Measurements from ENCODE around the gene LMNB1. TPM values are rescaled to one million over a fixed set of nuclear protein-coding genes. Genes with fewer than 3 reads are reported as not detected.
A peak's percentile ranks its signal among the peaks of the same experiment; 100 is the strongest.

LMNB1 gene
- total and polyA plus RNA-seq, 2 of the 13 experiments (the other 11 are each of a cell fraction or from before 2014, with no cell fraction given): 12.5 to 159 TPM

DNA sequence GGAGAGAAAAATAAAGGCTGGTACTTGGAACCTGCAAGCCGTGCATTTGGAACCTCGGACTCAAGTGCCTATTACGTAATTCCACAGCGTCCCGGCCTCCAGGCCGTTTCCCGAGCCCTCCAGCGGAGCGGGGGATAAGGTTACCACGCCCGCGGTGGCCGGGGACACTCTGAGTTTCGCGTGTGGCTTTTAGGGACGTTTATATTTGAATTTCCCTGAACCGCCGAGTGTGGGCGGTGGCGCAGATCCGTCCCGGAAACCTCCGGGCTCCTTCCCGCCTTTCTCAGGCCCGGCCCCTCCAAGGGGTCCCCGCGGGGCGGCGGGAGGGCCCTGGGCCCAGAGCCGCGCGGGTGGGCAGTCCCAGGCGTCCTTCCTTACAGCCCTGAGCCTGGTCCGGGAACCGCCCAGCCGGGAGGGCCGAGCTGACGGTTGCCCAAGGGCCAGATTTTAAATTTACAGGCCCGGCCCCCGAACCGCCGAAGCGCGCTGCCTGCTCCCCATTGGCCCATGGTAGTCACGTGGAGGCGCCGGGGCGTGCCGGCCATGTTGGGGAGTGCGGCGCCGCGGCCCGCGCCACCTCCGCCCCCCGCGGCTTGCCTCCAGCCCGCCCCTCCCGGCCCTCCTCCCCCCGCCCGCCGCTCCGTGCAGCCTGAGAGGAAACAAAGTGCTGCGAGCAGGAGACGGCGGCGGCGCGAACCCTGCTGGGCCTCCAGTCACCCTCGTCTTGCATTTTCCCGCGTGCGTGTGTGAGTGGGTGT, at the start of gene LMNB1 (continued):
- TF ChIP-seq, protein P1, sequence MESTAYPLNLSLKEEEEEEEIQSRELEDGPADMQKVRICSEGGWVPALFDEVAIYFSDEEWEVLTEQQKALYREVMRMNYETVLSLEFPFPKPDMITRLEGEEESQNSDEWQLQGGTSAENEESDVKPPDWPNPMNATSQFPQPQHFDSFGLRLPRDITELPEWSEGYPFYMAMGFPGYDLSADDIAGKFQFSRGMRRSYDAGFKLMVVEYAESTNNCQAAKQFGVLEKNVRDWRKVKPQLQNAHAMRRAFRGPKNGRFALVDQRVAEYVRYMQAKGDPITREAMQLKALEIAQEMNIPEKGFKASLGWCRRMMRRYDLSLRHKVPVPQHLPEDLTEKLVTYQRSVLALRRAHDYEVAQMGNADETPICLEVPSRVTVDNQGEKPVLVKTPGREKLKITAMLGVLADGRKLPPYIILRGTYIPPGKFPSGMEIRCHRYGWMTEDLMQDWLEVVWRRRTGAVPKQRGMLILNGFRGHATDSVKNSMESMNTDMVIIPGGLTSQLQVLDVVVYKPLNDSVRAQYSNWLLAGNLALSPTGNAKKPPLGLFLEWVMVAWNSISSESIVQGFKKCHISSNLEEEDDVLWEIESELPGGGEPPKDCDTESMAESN (CRISPR knock-in tag; conservative IDR thresholded peaks at IDR 0.05): peak; percentile 70
- TF ChIP-seq JUN (CRISPR knock-in tag; IDR thresholded peaks at IDR 0.05) (no peak), ZNF556 (CRISPR knock-in tag; IDR thresholded peaks at IDR 0.05; ENCODE audit: borderline replicate concordance) (no peak), TGIF2 (CRISPR knock-in tag; IDR thresholded peaks at IDR 0.05) (peak; percentile 46; the same call in 1 of the 2 replicates), ZNF367 (CRISPR knock-in tag; IDR thresholded peaks at IDR 0.05; ENCODE audit: borderline replicate concordance) (no peak), ZNF251 (CRISPR knock-in tag; IDR thresholded peaks at IDR 0.05) (no peak), ZFP62 (CRISPR knock-in tag; IDR thresholded peaks at IDR 0.05) (no peak), MXD4 (CRISPR knock-in tag; IDR thresholded peaks at IDR 0.05) (no peak), POLR2G (IDR thresholded peaks at IDR 0.05; ENCODE audit: low read depth, low read length) (peak; percentile 84), NCOR1 (IDR thresholded peaks at IDR 0.05; ENCODE audit: borderline replicate concordance, low read length) (peak; percentile 66)
- TF ChIP-seq, protein P2, sequence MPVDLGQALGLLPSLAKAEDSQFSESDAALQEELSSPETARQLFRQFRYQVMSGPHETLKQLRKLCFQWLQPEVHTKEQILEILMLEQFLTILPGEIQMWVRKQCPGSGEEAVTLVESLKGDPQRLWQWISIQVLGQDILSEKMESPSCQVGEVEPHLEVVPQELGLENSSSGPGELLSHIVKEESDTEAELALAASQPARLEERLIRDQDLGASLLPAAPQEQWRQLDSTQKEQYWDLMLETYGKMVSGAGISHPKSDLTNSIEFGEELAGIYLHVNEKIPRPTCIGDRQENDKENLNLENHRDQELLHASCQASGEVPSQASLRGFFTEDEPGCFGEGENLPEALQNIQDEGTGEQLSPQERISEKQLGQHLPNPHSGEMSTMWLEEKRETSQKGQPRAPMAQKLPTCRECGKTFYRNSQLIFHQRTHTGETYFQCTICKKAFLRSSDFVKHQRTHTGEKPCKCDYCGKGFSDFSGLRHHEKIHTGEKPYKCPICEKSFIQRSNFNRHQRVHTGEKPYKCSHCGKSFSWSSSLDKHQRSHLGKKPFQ (CRISPR knock-in tag; IDR thresholded peaks at IDR 0.05; ENCODE audit: insufficient replicate concordance): peak; percentile 39
- TF ChIP-seq, protein P3, sequence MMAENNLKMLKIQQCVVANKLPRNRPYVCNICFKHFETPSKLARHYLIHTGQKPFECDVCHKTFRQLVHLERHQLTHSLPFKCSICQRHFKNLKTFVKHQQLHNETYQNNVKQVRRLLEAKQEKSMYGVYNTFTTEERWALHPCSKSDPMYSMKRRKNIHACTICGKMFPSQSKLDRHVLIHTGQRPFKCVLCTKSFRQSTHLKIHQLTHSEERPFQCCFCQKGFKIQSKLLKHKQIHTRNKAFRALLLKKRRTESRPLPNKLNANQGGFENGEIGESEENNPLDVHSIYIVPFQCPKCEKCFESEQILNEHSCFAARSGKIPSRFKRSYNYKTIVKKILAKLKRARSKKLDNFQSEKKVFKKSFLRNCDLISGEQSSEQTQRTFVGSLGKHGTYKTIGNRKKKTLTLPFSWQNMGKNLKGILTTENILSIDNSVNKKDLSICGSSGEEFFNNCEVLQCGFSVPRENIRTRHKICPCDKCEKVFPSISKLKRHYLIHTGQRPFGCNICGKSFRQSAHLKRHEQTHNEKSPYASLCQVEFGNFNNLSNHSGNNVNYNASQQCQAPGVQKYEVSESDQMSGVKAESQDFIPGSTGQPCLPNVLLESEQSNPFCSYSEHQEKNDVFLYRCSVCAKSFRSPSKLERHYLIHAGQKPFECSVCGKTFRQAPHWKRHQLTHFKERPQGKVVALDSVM (CRISPR knock-in tag; IDR thresholded peaks at IDR 0.05): no peak
- TF ChIP-seq, protein P4, sequence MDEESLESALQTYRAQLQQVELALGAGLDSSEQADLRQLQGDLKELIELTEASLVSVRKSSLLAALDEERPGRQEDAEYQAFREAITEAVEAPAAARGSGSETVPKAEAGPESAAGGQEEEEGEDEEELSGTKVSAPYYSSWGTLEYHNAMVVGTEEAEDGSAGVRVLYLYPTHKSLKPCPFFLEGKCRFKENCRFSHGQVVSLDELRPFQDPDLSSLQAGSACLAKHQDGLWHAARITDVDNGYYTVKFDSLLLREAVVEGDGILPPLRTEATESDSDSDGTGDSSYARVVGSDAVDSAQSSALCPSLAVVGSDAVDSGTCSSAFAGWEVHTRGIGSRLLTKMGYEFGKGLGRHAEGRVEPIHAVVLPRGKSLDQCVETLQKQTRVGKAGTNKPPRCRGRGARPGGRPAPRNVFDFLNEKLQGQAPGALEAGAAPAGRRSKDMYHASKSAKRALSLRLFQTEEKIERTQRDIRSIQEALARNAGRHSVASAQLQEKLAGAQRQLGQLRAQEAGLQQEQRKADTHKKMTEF (CRISPR knock-in tag; IDR thresholded peaks at IDR 0.05): peak; percentile 88
- TF ChIP-seq, protein P5, sequence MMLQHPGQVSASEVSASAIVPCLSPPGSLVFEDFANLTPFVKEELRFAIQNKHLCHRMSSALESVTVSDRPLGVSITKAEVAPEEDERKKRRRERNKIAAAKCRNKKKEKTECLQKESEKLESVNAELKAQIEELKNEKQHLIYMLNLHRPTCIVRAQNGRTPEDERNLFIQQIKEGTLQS (CRISPR knock-in tag; IDR thresholded peaks at IDR 0.05): no peak
- TF ChIP-seq, protein P6, sequence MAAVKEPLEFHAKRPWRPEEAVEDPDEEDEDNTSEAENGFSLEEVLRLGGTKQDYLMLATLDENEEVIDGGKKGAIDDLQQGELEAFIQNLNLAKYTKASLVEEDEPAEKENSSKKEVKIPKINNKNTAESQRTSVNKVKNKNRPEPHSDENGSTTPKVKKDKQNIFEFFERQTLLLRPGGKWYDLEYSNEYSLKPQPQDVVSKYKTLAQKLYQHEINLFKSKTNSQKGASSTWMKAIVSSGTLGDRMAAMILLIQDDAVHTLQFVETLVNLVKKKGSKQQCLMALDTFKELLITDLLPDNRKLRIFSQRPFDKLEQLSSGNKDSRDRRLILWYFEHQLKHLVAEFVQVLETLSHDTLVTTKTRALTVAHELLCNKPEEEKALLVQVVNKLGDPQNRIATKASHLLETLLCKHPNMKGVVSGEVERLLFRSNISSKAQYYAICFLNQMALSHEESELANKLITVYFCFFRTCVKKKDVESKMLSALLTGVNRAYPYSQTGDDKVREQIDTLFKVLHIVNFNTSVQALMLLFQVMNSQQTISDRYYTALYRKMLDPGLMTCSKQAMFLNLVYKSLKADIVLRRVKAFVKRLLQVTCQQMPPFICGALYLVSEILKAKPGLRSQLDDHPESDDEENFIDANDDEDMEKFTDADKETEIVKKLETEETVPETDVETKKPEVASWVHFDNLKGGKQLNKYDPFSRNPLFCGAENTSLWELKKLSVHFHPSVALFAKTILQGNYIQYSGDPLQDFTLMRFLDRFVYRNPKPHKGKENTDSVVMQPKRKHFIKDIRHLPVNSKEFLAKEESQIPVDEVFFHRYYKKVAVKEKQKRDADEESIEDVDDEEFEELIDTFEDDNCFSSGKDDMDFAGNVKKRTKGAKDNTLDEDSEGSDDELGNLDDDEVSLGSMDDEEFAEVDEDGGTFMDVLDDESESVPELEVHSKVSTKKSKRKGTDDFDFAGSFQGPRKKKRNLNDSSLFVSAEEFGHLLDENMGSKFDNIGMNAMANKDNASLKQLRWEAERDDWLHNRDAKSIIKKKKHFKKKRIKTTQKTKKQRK (IDR thresholded peaks at IDR 0.05; ENCODE audit: low read length): no peak
- TF ChIP-seq, protein P7, sequence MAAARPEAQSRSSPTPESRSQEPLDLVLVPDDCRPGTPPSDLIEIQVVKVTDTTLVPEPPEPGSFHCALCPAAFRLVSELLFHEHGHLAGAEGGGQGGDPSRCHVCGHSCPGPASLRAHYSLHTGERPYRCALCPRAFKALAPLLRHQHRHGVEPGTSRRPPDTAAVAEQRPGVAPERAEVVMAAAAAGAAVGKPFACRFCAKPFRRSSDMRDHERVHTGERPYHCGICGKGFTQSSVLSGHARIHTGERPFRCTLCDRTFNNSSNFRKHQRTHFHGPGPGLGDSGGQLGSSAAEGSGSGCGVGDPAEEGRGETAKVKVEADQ (CRISPR knock-in tag; IDR thresholded peaks at IDR 0.05; ENCODE audit: borderline replicate concordance): no peak
